Measurements from ENCODE around the gene OCLN. TPM values are rescaled to one million over a fixed set of nuclear protein-coding genes. Genes with fewer than 3 reads are reported as not detected.
"Not testable (repeated sequence)": the region's sequence is repeated elsewhere in the genome, so short reads cannot be mapped to it uniquely, and the experiment has no call there.

The OCLN gene
- total RNA-seq, 1 donor from 2014 or later, result 29.8 TPM

DNA sequence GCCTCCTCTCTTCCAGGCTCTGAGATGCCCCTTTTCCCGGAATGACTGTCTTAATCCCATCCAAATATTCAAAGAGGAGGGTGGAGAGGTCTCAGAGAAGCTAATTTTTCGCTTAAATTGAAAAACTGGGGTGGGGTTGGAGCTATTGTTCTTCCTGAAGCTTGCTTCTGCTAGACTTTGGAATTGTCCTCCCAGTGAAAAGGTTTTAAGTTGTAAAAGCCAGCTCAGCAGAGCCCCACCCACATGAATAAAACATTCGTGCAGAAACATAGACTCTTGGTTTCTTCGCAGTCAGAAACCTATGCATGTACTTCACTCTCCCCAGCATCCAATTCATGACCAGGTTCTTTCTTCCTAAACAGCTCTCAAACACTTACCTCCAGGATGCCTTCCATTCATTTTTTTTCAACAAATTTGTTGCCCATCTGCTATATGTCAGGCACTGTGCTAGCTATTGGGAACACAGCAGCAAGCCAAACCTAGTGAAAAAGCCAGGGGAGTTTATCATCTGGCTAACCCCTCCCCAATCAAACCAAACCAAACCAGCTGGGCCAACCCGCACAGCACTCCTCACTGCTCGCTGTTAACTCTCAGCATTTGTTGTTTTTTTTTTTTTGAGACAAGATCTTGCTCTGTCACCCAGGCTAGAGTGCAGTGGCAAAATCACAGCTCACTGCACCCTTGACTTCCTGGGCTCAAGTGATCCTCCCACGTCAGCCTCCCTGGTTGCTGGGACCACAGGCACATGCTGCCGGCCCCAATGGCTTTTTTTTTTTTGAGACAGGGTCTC, 37.9 kb upstream of the OCLN start:
- H3K4me3 ChIP-seq (ENCODE audit: low read depth, low read length), result no peak overlapping the region
- DNase-seq (ENCODE audit: low read depth), result no peak
- TF ChIP-seq, protein P1, sequence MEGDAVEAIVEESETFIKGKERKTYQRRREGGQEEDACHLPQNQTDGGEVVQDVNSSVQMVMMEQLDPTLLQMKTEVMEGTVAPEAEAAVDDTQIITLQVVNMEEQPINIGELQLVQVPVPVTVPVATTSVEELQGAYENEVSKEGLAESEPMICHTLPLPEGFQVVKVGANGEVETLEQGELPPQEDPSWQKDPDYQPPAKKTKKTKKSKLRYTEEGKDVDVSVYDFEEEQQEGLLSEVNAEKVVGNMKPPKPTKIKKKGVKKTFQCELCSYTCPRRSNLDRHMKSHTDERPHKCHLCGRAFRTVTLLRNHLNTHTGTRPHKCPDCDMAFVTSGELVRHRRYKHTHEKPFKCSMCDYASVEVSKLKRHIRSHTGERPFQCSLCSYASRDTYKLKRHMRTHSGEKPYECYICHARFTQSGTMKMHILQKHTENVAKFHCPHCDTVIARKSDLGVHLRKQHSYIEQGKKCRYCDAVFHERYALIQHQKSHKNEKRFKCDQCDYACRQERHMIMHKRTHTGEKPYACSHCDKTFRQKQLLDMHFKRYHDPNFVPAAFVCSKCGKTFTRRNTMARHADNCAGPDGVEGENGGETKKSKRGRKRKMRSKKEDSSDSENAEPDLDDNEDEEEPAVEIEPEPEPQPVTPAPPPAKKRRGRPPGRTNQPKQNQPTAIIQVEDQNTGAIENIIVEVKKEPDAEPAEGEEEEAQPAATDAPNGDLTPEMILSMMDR (conservative IDR thresholded peaks at IDR 0.05; ENCODE audit: low read depth, low read length), result no peak

DNA sequence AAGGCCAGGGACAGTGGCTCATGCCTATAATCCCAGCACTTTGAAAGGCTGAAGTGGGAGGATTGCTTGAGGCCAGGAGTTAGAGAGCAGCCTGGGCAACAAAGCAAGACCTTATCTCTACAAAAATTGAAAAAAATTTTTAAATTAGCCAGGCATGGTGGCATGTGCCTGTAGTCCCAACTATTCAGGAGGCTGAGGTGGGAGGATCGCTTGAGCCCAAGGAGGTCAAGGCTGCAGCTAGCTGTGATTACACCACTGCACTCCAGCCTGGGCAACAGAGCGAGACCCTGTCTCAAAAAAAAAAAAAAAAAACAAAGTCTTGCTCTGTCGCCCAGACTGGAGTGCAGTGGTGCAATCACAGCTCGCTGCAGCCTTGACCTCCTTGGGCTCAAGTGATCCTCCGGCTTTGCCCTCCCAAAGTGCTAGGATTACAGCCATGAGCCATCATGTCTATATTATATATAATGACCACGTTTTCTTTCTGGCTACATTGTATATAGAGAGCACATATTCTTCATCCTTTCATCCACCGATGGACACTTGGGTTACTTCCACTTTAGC, 37.1 kb upstream of the OCLN start:
- H3K4me3 ChIP-seq (ENCODE audit: low read depth, low read length); DNase-seq (ENCODE audit: low read depth): not testable (repeated sequence)

DNA sequence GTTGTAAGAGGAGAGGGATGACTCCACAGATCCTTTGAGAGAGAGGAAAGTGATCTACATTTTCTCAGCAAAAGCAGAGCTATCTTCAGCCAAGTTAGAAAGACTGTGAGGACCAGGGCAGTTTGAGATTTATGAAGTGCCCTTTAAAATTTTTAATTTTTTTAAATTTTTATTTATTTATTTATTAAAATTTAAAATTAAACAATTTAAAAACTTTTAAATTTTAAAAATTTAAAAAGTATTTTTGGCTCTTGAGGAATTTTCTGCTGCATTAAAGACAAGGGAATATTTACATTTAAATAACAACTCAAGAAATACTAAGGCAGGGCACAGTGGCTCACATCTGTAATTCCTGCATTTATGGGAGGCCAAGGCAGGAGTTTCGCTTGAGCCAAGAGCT, 30.4 kb upstream of the OCLN start:
- H3K4me3 ChIP-seq (ENCODE audit: low read depth, low read length), result no peak overlapping the region
- DNase-seq (ENCODE audit: low read depth), result no peak
- TF ChIP-seq, protein P1 (conservative IDR thresholded peaks at IDR 0.05; ENCODE audit: low read depth, low read length), result no peak

DNA sequence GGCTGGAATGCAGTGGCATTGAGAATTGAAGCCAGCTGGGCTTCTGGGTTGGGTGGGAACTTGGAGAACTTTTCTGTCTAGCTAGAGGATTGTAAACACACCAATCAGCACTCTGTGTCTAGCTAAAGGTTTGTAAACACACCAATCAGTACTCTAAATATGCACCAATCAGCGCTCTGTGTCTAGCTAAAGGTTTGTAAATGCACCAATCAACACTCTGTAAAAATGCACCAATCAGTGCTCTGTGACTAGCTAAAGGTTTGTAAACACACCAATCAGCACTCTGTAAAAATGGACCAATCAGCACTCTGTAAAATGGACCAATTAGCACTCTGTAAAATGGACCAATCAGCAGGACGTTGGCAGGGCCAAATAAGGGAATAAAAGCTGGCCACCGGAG, 26.2 kb upstream of the OCLN start:
- not testable (repeated sequence) for DNase-seq (ENCODE audit: low read depth)

DNA sequence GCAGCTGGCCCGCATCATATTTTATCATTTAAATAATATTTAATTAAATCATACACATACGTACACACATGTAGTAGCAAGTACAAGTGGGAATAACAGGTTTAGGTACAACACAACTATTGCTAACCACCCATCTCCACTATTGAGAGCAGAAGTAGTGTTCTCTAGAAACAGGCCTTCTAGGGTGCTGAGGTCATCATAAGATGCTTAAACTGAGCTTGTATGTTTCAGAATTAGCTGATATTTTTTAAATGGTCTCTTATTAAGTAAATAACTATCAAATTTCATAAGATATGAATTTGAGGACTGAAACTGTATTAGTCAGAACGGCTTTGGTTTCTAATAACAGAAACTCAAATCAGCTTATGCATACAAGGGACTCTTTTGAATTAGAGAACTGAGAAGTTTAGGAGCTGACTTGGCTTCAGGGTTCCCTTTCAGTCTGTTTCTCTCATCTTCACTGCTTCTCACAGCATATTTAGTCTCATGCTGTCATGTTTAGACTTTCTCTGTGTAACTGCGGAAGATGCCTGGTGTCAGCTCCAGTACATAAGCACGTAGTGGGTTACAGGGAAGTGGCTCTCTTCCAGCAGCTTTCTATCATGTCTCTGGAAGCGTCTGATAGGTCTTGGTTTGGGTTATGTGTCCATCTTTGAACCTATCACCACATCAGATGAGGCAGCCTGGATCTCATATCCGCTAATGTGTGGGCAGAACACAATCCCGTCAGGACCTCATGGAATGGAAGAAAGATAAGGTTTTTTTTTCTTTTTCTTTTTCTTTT, 25.0 kb upstream of the OCLN start:
- DNase-seq (ENCODE audit: low read depth), result no peak

More for the DNA sequence above, 26.2 kb upstream of the OCLN start:
- H3K4me3 ChIP-seq (ENCODE audit: low read depth, low read length), result not testable (repeated sequence)

DNA sequence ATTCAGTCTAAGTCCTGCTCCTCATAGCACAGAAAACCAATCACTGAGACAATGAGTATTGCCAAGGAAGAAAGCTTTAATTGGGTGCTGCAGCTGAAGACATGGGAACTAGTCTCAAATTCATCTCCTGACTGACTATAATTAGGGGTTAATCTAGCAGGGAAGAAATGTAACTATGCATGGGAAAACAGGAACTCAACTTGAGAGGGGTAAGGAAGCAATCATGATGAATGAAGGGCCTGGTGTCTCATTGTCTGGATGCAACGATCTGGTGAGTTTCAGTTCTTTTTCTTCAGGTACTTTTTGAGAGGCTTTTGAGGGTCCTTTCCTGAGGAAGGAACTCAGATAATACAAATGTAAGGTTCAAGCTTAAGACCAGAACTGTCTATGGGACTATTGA, 24.0 kb upstream of the OCLN start:
- TF ChIP-seq, protein P1 (conservative IDR thresholded peaks at IDR 0.05; ENCODE audit: low read depth, low read length), result no peak
- H3K4me3 ChIP-seq (ENCODE audit: low read depth, low read length), result no peak overlapping the region
- DNase-seq (ENCODE audit: low read depth), result no peak

More for the DNA sequence above, 25.0 kb upstream of the OCLN start:
- TF ChIP-seq, protein P1 (conservative IDR thresholded peaks at IDR 0.05; ENCODE audit: low read depth, low read length), result no peak
- H3K4me3 ChIP-seq (ENCODE audit: low read depth, low read length), result no peak overlapping the region

DNA sequence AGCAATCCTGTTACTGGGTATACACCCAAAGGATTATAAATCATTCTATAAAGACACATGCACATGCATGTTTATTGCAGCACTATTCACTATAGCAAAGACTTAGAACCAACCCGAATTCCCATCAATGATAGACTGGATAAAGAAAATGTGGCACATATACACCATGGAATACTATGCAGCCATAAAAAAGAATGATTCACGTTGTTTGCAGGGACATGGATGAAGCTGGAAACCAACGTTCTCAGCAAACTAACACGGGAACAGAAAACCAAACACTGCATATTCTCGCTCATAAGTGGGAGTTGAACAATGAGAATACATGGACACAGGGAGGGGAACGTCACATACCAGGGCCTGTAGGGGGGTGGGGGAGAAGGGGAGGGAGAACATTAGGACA, 21.1 kb upstream of the OCLN start:
- not testable (repeated sequence) for DNase-seq (ENCODE audit: low read depth); H3K4me3 ChIP-seq (ENCODE audit: low read depth, low read length)

DNA sequence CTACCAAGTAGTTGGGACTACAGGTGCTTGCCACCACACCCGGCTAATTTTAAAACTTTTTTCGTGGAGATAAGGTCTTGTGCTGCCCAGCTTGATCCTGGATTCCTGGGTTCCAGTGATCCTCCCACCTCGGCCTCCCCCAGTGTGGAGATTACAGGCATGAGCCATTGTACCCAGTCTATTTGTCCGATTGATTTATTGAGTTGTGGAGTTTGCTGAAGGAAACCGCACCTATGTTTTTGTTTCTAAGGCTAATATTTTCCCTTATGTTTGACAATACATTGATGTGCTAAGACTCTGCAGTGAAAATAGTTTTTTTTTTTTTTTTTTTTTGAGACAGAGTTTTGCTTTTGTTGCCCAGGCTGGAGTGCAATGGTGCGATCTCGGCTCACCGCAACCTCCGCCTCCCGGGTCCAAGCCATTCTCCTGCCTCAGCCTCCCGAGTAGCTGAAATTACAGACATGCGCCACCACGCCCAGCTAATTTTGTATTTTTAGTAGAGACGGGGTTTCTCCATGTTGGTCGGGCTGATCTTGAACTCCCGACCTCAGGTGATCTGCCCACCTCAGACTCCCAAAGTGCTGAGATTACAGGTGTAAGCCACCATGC, 20.0 kb upstream of the OCLN start:
- not testable (repeated sequence) for DNase-seq (ENCODE audit: low read depth); H3K4me3 ChIP-seq (ENCODE audit: low read depth, low read length)
